Trophoblast cell (in vitro differentiated cells and primary cell): Measurements from ENCODE around the gene RPL10A.
A peak's percentile ranks its signal among the peaks of the same experiment; 100 is the strongest.
"Not testable (repeated sequence)": the region's sequence is repeated elsewhere in the genome, so short reads cannot be mapped to it uniquely, and the experiment has no call there.

ENCODE experiments used
- DNase-seq, 2 donors: peaks; one replicate each; pipeline ENCODE4 v3.0.0-alpha.2; 2016
- H2AFZ ChIP-seq: 2 replicates; pipeline ENCODE4 v1.6.1; 2013; ENCODE audit warnings: low read length, moderate library complexity, mild to moderate bottlenecking; ENCODE audit not compliant: insufficient read depth, poor library complexity
- H2AK5ac ChIP-seq: 2 replicates; pipeline ENCODE4 v1.6.1; 2013; ENCODE audit warnings: mild to moderate bottlenecking, low read length
- H2BK120ac ChIP-seq: 2 replicates; pipeline ENCODE4 v1.6.1; 2013; ENCODE audit warnings: low read length, mild to moderate bottlenecking, moderate library complexity; ENCODE audit not compliant: insufficient read depth, poor library complexity
- H2BK12ac ChIP-seq: 2 replicates; pipeline ENCODE4 v1.6.1; 2013; ENCODE audit warnings: mild to moderate bottlenecking, low read length, moderate library complexity
- H2BK5ac ChIP-seq: 2 replicates; pipeline ENCODE4 v1.6.1; 2013; ENCODE audit warnings: low read length, low read depth, moderate library complexity, mild to moderate bottlenecking; ENCODE audit not compliant: poor library complexity
- H3K14ac ChIP-seq: 2 replicates; pipeline ENCODE4 v1.6.1; 2013; ENCODE audit warnings: mild to moderate bottlenecking, low read length
- H3K18ac ChIP-seq: 2 replicates; pipeline ENCODE4 v1.6.1; 2013; ENCODE audit warnings: mild to moderate bottlenecking, low read length
- H3K23ac ChIP-seq: 2 replicates; pipeline ENCODE4 v1.6.1; 2013; ENCODE audit warnings: low read length
- H3K27ac ChIP-seq: 2 replicates; pipeline ENCODE4 v1.5.1; 2013; ENCODE audit warnings: low read depth, mild to moderate bottlenecking, inconsistent platforms, low read length, moderate library complexity
- H3K27me3 ChIP-seq: 2 replicates; pipeline ENCODE4 v1.6.1; 2013; ENCODE audit warnings: inconsistent platforms, mild to moderate bottlenecking, low read length, moderate library complexity; ENCODE audit not compliant: insufficient read depth
- H3K36me3 ChIP-seq, 2 experiments: 1 replicate in 1 of 2; 2 replicates in 1 of 2; pipeline ENCODE4 v1.6.1; 2013; ENCODE audit warnings: low read length in 2 of 2, mild to moderate bottlenecking in 2 of 2, moderate library complexity in 1 of 2; ENCODE audit not compliant: insufficient read depth in 2 of 2, control insufficient read depth in 1 of 2
- H3K4ac ChIP-seq: 2 replicates; pipeline ENCODE4 v1.6.1; 2013; ENCODE audit warnings: low read depth, mild to moderate bottlenecking, low read length, moderate library complexity
- H3K4me1 ChIP-seq, 2 experiments: 1 replicate in 1 of 2; 2 replicates in 1 of 2; pipeline ENCODE4 v1.6.1; 2013; ENCODE audit warnings: low read length in 2 of 2, mild to moderate bottlenecking in 2 of 2, moderate library complexity in 1 of 2; ENCODE audit not compliant: insufficient read depth in 2 of 2, control insufficient read depth in 1 of 2
- H3K4me2 ChIP-seq: 2 replicates; pipeline ENCODE4 v1.6.1; 2013; ENCODE audit warnings: inconsistent platforms, mild to moderate bottlenecking, low read length, moderate library complexity
- H3K4me3 ChIP-seq: 2 replicates; pipeline ENCODE4 v1.5.1; 2013; ENCODE audit warnings: mild to moderate bottlenecking, low read depth, low read length, inconsistent platforms
- H3K79me1 ChIP-seq: one replicate; pipeline ENCODE4 v1.6.1; 2013; ENCODE audit warnings: low read length
- H3K79me2 ChIP-seq: 2 replicates; pipeline ENCODE4 v1.6.1; 2013; ENCODE audit warnings: low read length, mild to moderate bottlenecking; ENCODE audit not compliant: control insufficient read depth, insufficient read depth, poor library complexity
- H3K9ac ChIP-seq: 2 replicates; pipeline ENCODE4 v1.6.1; 2013; ENCODE audit warnings: mild to moderate bottlenecking, low read length
- H3K9me3 ChIP-seq: 2 replicates; pipeline ENCODE4 v1.6.1; 2013; ENCODE audit warnings: low read depth, mild to moderate bottlenecking, control low read depth, inconsistent platforms, low read length; ENCODE audit not compliant: insufficient read depth
- H4K12ac ChIP-seq: 2 replicates; pipeline ENCODE4 v1.6.1; 2013; ENCODE audit warnings: low read depth, mild to moderate bottlenecking, low read length, moderate library complexity
- H4K8ac ChIP-seq: 2 replicates; pipeline ENCODE4 v1.6.1; 2013; ENCODE audit warnings: low read depth, mild to moderate bottlenecking, low read length, moderate library complexity
- H4K91ac ChIP-seq: one replicate; pipeline ENCODE4 v1.6.1; 2013; ENCODE audit warnings: low read depth, mild to moderate bottlenecking, low read length, moderate library complexity
- WGBS: extraction: QIAGEN DNeasy Blood & Tissue Kit; methylation state at CpG from one replicate; pipeline ENCODE4 v1.1.7; 2013; ENCODE audit warnings: missing lambda C conversion rate; ENCODE audit not compliant: insufficient read length, insufficient coverage; ENCODE audit errors: extremely low coverage; 5-methylcytosine and 5-hydroxymethylcytosine counted together

RPL10A gene

GRCh38 chr6:35429463-35429862 is 38.7 kb upstream of the RPL10A start:
- DNase-seq, result no peak
- Histone ChIP-seq H3K9ac (no peak overlapping the region), H3K27ac (no peak overlapping the region), H2BK5ac (no peak overlapping the region), H3K14ac (no peak overlapping the region), H2BK12ac (no peak overlapping the region), H3K4me3 (no peak overlapping the region), H4K91ac (no peak overlapping the region), H2AK5ac (no peak overlapping the region), H3K27me3 (no peaks in the 10 kb centered on the region), H2AFZ (no peak overlapping the region), H3K23ac (no peak overlapping the region), H4K12ac (no peak overlapping the region), H3K36me3 (peaks cover 18 to 28% of the 10 kb centered on the region in 2 experiments), H3K18ac (no peak overlapping the region), H4K8ac (no peak overlapping the region), H3K79me1 (no peaks in the 10 kb centered on the region), H2BK120ac (no peak overlapping the region), H3K9me3 (peaks cover 13% of the 10 kb centered on the region), H3K4me2 (no peak overlapping the region), H3K4me1 (peaks cover 4 to 6% of the 10 kb centered on the region in 2 experiments), H3K79me2 (no peaks in the 10 kb centered on the region), H3K4ac (no peak overlapping the region)
- WGBS, result no CpG with 5 or more reads among the region's 2 CpGs

GRCh38 chr6:35432291-35432690 is 35.9 kb upstream of the RPL10A start:
- Histone ChIP-seq H3K4me2 (no peak overlapping the region), H4K8ac (no peak overlapping the region), H3K36me3 (peaks cover 5 to 10% of the 10 kb centered on the region in 2 experiments), H3K4me3 (no peak overlapping the region), H3K4me1 (peaks cover 3 to 4% of the 10 kb centered on the region in 2 experiments), H3K9ac (no peak overlapping the region), H2BK12ac (no peak overlapping the region), H3K14ac (no peak overlapping the region), H3K79me1 (no peaks in the 10 kb centered on the region), H3K79me2 (no peaks in the 10 kb centered on the region), H3K9me3 (peaks cover 13% of the 10 kb centered on the region), H2BK5ac (no peak overlapping the region), H4K12ac (no peak overlapping the region), H2BK120ac (no peak overlapping the region), H3K27me3 (no peaks in the 10 kb centered on the region), H3K23ac (no peak overlapping the region), H3K18ac (no peak overlapping the region), H2AFZ (no peak overlapping the region), H4K91ac (no peak overlapping the region), H3K4ac (no peak overlapping the region), H2AK5ac (no peak overlapping the region), H3K27ac (no peak overlapping the region)
- no CpG with 5 or more reads among the region's 4 CpGs for WGBS
- DNase-seq, result no peak

DNA sequence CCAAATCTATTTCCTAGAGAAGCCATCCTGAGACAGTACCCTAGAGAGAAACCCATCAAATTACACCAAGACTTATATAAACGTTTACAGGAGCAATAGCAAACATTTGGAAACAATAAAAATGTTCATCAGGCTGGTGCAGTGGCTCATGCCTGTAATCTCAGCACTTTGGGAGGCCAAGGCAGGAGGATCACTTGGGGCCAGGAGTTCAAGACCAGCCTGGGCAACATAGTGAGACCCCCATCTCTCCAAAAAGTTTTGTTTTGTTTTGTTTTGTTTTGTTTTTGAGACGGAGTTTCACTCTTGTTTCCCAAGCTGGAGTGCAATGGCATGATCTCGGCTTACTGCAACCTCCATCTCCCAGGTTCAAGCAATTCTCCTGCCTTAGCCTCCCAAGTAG is 35.5 kb upstream of the RPL10A start:
- not testable (repeated sequence) for H3K14ac ChIP-seq, H3K9ac ChIP-seq, H4K12ac ChIP-seq, H3K4me1 ChIP-seq, H3K36me3 ChIP-seq, H2BK120ac ChIP-seq, H4K8ac ChIP-seq, H3K4ac ChIP-seq, H3K27ac ChIP-seq, H2BK5ac ChIP-seq, H3K27me3 ChIP-seq, H2AFZ ChIP-seq, H3K18ac ChIP-seq, DNase-seq, H2BK12ac ChIP-seq, H3K4me3 ChIP-seq, H3K23ac ChIP-seq, H3K79me2 ChIP-seq, H3K79me1 ChIP-seq, H2AK5ac ChIP-seq, H4K91ac ChIP-seq, H3K4me2 ChIP-seq
- WGBS, result no CpG with 5 or more reads among the region's 3 CpGs
- peaks cover 11% of the 10 kb centered on the region for H3K9me3 ChIP-seq

GRCh38 chr6:35435074-35435837 is 32.9 kb upstream of the RPL10A start:
- Histone ChIP-seq H3K23ac (no peak overlapping the region), H4K12ac (no peak overlapping the region), H3K9ac (no peak overlapping the region), H2BK5ac (no peak overlapping the region), H3K36me3 (no peaks in the 10 kb centered on the region), H3K27me3 (no peaks in the 10 kb centered on the region), H3K79me1 (no peaks in the 10 kb centered on the region), H4K8ac (no peak overlapping the region), H3K4me3 (no peak overlapping the region), H3K4me1 (peaks cover 3 to 4% of the 10 kb centered on the region in 2 experiments), H3K9me3 (no peaks in the 10 kb centered on the region), H2BK120ac (no peak overlapping the region), H4K91ac (no peak overlapping the region), H2AK5ac (no peak overlapping the region), H3K18ac (no peak overlapping the region), H3K79me2 (no peaks in the 10 kb centered on the region), H2AFZ (no peak overlapping the region), H3K14ac (no peak overlapping the region), H3K27ac (no peak overlapping the region), H3K4ac (no peak overlapping the region), H3K4me2 (no peak overlapping the region), H2BK12ac (no peak overlapping the region)
- WGBS, result no CpG with 5 or more reads among the region's 16 CpGs
- DNase-seq, result peak; percentile 12 to 74
